Astrocyte (in vitro differentiated cells and primary cell): ENCODE measurements around the gene TVP23A. TPM values are rescaled to one million over a fixed set of nuclear protein-coding genes. Genes with fewer than 3 reads are reported as not detected.

Experiments used
- DNase-seq: peaks from one replicate; pipeline ENCODE4 v3.0.0-alpha.2; 2010; ENCODE audit warnings: low read depth
- FAIRE-seq: peaks from 2 replicates; lab custom pipeline; 2011; peaks lifted over from hg19 to GRCh38; lab: Jason Lieb, UNC
- H2AFZ ChIP-seq: 2 replicates; pipeline ENCODE4 v1.6.0; 2012; ENCODE audit warnings: low read depth, low read length, inconsistent platforms
- H3K27ac ChIP-seq: 2 replicates; pipeline ENCODE4 v1.5.1; 2011; ENCODE audit warnings: low read depth, low read length, inconsistent platforms
- H3K27me3 ChIP-seq: 2 replicates; pipeline ENCODE4 v1.6.0; 2011; ENCODE audit warnings: low read length, inconsistent platforms; ENCODE audit not compliant: insufficient read depth
- H3K36me3 ChIP-seq: 2 replicates; pipeline ENCODE4 v1.5.1; 2011; ENCODE audit warnings: low read length, inconsistent platforms; ENCODE audit not compliant: insufficient read depth
- H3K4me1 ChIP-seq: 2 replicates; pipeline ENCODE4 v1.5.1; 2011; ENCODE audit warnings: low read length, inconsistent platforms; ENCODE audit not compliant: insufficient read depth
- H3K4me2 ChIP-seq: 2 replicates; pipeline ENCODE4 v1.6.0; 2012; ENCODE audit warnings: low read length, inconsistent platforms
- H3K4me3 ChIP-seq: 2 replicates; pipeline ENCODE4 v1.5.1; 2011; ENCODE audit warnings: low read depth, mild to moderate bottlenecking, low read length, inconsistent platforms; ENCODE audit not compliant: insufficient read depth
- H3K79me2 ChIP-seq: 2 replicates; pipeline ENCODE4 v1.6.0; 2012; ENCODE audit warnings: mild to moderate bottlenecking, low read length, inconsistent platforms; ENCODE audit not compliant: insufficient read depth
- H3K9ac ChIP-seq: 2 replicates; pipeline ENCODE4 v1.6.0; 2012; ENCODE audit warnings: mild to moderate bottlenecking, low read length, inconsistent platforms
- H3K9me3 ChIP-seq: 2 replicates; pipeline ENCODE4 v1.5.1; 2012; ENCODE audit warnings: low read depth, mild to moderate bottlenecking, low read length, inconsistent platforms; ENCODE audit not compliant: insufficient read depth
- H4K20me1 ChIP-seq: 2 replicates; pipeline ENCODE4 v1.6.0; 2012; ENCODE audit warnings: low read length, inconsistent platforms; ENCODE audit not compliant: insufficient read depth
- H3K27ac Mint-ChIP-seq: one replicate; pipeline ENCODE4 v1.8.0; 2021; ENCODE audit warnings: mild to moderate bottlenecking, mixed read lengths; ENCODE audit not compliant: unreplicated experiment
- H3K27me3 Mint-ChIP-seq: one replicate; pipeline ENCODE4 v1.8.0; 2021; ENCODE audit warnings: low read depth, mixed read lengths; ENCODE audit not compliant: unreplicated experiment
- H3K36me3 Mint-ChIP-seq: one replicate; pipeline ENCODE4 v1.8.0; 2021; ENCODE audit warnings: low read depth, mixed read lengths; ENCODE audit not compliant: unreplicated experiment
- H3K4me1 Mint-ChIP-seq: one replicate; pipeline ENCODE4 v1.8.0; 2021; ENCODE audit warnings: low read depth, mixed read lengths; ENCODE audit not compliant: unreplicated experiment
- H3K4me3 Mint-ChIP-seq: one replicate; pipeline ENCODE4 v1.8.0; 2021; ENCODE audit warnings: mild to moderate bottlenecking, moderate library complexity, mixed read lengths; ENCODE audit not compliant: unreplicated experiment
- H3K9me3 Mint-ChIP-seq: one replicate; pipeline ENCODE4 v1.8.0; 2021; ENCODE audit warnings: mild to moderate bottlenecking, mixed read lengths; ENCODE audit not compliant: unreplicated experiment
- CTCF ChIP-seq: IDR thresholded peaks from 2 replicates; pipeline ENCODE4 v1.5.1; 2011; ENCODE audit warnings: low read depth, mild to moderate bottlenecking, inconsistent platforms, low read length, moderate library complexity; ENCODE audit not compliant: insufficient read depth
- EZH2 ChIP-seq: IDR thresholded peaks from 2 replicates; pipeline ENCODE4 v1.6.1; 2012; ENCODE audit warnings: mild to moderate bottlenecking, low read length, inconsistent platforms; ENCODE audit not compliant: insufficient read depth
- total RNA-seq: library from RNA; stranded (reverse); gene quantifications from 2 replicates; pipeline ENCODE4 v1.2.1, GENCODE V29; 2021

The TVP23A gene
- total RNA-seq, 1 donor from 2014 or later = 0.34 TPM

GRCh38 chr16:10731790-10732189, 86.8 kb downstream of the TVP23A start:
- no peak for FAIRE-seq
- H3K36me3 Mint-ChIP-seq = peaks cover 1% of the 10 kb centered on the region
- Histone ChIP-seq H3K79me2 (no peaks in the 10 kb centered on the region), H4K20me1 (no peaks in the 10 kb centered on the region), H3K4me3 (no peak overlapping the region), H3K36me3 (no peaks in the 10 kb centered on the region), H3K9ac (no peak overlapping the region), H3K4me1 (peaks cover 5% of the 10 kb centered on the region), H3K4me2 (no peak overlapping the region), H3K27ac (no peak overlapping the region), H3K9me3 (peaks cover 4% of the 10 kb centered on the region), H3K27me3 (no peaks in the 10 kb centered on the region), H2AFZ (no peak overlapping the region)
- no peak for TF ChIP-seq EZH2
- no peak for TF ChIP-seq CTCF
- H3K27me3 Mint-ChIP-seq = no peaks in the 10 kb centered on the region
- no peaks in the 10 kb centered on the region for H3K4me1 Mint-ChIP-seq
- H3K9me3 Mint-ChIP-seq = peaks cover 4% of the 10 kb centered on the region
- H3K4me3 Mint-ChIP-seq = no peak overlapping the region
- no peak for DNase-seq
- H3K27ac Mint-ChIP-seq = no peak overlapping the region

- no peaks in the 10 kb centered on the region for H3K27me3 Mint-ChIP-seq
- Histone ChIP-seq H3K27me3 (no peaks in the 10 kb centered on the region), H3K4me2 (peak overlapping the region; percentile 46), H3K9me3 (peaks cover 4% of the 10 kb centered on the region), H3K9ac (no peak overlapping the region), H3K4me3 (no peak overlapping the region), H3K27ac (no peak overlapping the region), H2AFZ (no peak overlapping the region), H4K20me1 (no peaks in the 10 kb centered on the region), H3K4me1 (peaks cover 5% of the 10 kb centered on the region), H3K36me3 (no peaks in the 10 kb centered on the region), H3K79me2 (no peaks in the 10 kb centered on the region)
- TF ChIP-seq EZH2 (no peak), CTCF (no peak)
- peaks cover 4% of the 10 kb centered on the region for H3K9me3 Mint-ChIP-seq
- no peaks in the 10 kb centered on the region for H3K4me1 Mint-ChIP-seq
- H3K27ac Mint-ChIP-seq = no peak overlapping the region
- peaks cover 1% of the 10 kb centered on the region for H3K36me3 Mint-ChIP-seq
- peak; percentile 56 for DNase-seq
- H3K4me3 Mint-ChIP-seq = no peak overlapping the region
- no peak for FAIRE-seq
Measured at GRCh38 chr16:10729104-10730048, 89.2 kb downstream of the TVP23A start.
